ENCODE measurements around the gene FIZ1.

The FIZ1 gene

DNA sequence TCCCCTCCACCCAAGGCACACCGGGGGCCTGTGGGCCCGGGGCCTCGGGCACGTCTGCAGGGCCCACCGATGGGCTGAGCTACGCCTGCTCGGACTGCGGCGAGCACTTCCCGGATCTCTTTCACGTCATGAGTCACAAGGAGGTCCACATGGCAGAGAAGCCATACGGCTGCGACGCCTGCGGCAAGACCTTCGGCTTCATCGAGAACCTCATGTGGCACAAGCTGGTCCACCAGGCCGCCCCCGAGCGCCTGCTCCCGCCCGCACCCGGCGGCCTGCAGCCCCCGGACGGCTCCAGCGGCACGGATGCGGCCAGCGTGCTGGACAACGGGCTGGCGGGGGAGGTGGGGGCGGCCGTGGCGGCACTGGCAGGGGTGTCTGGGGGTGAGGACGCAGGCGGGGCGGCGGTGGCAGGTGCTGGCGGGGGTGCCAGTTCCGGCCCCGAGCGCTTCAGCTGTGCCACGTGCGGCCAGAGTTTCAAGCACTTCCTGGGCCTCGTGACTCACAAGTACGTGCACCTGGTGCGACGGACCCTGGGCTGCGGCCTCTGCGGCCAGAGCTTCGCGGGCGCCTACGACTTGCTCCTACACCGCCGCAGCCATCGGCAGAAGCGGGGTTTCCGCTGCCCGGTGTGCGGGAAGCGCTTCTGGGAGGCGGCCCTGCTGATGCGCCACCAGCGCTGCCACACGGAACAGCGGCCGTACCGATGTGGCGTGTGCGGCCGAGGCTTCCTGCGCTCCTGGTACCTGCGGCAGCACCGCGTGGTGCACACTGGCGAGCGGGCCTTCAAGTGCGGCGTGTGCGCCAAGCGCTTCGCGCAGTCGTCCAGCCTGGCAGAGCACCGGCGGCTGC is 16.5 kb upstream of the FIZ1 start:
- in situ Hi-C loops (cut with HindIII; ENCODE audit: low pct_unique_long_range_greater_than_20kb, low sequenced_read_pairs) = no loop called here
- no peak for TF ChIP-seq JUND (IDR thresholded peaks at IDR 0.05; ENCODE audit: low read depth)
- DNase-seq (ENCODE audit: low read depth in 1 of 2, low spot score in 1 of 2) = no peak

DNA sequence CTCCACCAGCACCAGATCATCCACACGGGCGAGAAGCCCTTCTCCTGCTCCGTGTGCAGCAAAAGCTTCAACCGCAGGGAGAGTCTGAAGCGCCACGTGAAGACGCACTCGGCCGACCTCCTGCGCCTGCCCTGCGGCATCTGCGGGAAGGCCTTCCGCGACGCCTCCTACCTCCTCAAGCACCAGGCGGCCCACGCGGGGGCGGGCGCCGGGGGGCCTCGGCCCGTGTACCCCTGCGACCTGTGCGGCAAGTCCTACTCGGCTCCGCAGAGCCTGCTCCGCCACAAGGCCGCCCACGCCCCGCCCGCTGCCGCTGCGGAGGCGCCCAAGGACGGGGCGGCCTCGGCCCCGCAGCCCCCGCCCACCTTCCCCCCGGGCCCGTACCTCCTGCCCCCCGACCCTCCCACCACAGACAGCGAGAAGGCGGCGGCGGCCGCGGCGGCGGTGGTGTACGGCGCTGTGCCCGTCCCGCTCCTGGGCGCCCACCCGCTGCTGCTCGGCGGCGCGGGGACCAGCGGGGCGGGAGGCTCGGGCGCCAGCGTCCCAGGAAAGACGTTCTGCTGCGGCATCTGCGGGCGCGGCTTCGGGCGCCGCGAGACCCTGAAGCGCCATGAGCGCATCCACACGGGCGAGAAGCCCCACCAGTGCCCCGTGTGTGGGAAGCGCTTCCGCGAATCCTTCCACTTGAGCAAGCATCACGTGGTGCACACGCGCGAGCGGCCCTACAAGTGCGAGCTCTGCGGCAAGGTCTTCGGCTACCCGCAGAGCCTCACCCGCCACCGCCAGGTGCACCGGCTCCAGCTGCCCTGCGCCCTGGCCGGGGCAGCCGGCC is 15.6 kb upstream of the FIZ1 start:
- no peak for DNase-seq (ENCODE audit: low read depth in 1 of 2, low spot score in 1 of 2)
- no peak for TF ChIP-seq JUND (IDR thresholded peaks at IDR 0.05; ENCODE audit: low read depth)
- in situ Hi-C loops (cut with HindIII; ENCODE audit: low pct_unique_long_range_greater_than_20kb, low sequenced_read_pairs) = no loop called here

DNA sequence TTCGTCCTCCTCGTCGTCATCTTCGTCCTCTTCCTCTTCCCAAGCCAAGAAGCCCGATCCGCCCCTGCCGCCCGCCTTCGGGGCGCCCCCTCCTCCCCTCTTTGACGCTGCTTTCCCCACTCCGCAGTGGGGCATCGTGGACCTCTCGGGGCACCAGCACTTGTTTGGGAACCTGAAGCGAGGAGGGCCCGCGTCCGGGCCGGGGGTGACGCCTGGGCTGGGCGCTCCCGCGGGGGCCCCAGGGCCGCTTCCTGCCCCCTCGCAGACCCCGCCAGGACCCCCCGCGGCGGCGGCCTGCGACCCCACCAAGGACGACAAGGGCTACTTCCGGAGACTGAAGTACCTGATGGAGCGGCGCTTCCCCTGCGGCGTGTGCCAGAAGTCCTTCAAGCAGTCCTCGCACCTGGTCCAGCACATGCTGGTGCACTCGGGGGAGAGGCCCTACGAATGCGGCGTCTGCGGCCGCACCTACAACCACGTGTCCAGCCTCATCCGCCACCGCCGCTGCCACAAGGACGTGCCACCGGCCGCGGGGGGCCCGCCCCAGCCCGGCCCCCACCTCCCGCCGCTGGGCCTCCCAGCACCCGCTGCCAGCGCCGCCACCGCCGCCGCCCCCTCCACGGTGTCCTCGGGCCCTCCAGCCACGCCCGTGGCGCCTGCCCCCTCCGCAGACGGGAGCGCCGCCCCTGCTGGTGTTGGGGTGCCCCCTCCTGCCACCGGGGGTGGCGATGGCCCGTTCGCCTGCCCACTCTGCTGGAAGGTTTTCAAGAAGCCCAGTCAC is 14.8 kb upstream of the FIZ1 start:
- in situ Hi-C loops (cut with HindIII; ENCODE audit: low pct_unique_long_range_greater_than_20kb, low sequenced_read_pairs) = no loop called here
- TF ChIP-seq JUND (IDR thresholded peaks at IDR 0.05; ENCODE audit: low read depth) = no peak
- no peak for DNase-seq (ENCODE audit: low read depth in 1 of 2, low spot score in 1 of 2)

DNA sequence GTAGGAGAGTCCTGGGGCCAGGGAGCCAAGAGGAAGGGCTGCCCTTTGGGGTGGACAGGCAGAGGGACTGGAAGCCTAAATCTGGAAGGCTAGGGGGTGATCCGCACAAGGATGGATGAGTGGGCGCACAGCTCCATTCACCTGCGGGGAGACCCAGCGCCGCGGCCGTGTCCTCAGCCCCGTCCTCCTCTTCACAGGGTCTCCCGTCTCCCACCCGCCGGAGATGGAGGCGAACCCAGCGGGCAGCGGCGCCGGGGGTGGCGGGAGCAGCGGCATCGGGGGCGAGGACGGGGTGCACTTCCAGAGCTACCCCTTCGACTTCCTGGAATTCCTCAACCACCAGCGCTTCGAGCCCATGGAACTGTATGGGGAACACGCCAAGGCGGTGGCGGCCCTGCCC is 14.1 kb upstream of the FIZ1 start:
- DNase-seq (ENCODE audit: low read depth in 1 of 2, low spot score in 1 of 2) = no peak
- TF ChIP-seq JUND (IDR thresholded peaks at IDR 0.05; ENCODE audit: low read depth) = no peak
- in situ Hi-C loops (cut with HindIII; ENCODE audit: low pct_unique_long_range_greater_than_20kb, low sequenced_read_pairs) = no loop called here

- TF ChIP-seq JUND (IDR thresholded peaks at IDR 0.05; ENCODE audit: low read depth) = no peak
- no peak for DNase-seq (ENCODE audit: low read depth in 1 of 2, low spot score in 1 of 2)
- in situ Hi-C loops (cut with HindIII; ENCODE audit: low pct_unique_long_range_greater_than_20kb, low sequenced_read_pairs) = no loop called here
Measured at GRCh38 chr19:55611983-55612645, 12.8 kb upstream of the FIZ1 start.

DNA sequence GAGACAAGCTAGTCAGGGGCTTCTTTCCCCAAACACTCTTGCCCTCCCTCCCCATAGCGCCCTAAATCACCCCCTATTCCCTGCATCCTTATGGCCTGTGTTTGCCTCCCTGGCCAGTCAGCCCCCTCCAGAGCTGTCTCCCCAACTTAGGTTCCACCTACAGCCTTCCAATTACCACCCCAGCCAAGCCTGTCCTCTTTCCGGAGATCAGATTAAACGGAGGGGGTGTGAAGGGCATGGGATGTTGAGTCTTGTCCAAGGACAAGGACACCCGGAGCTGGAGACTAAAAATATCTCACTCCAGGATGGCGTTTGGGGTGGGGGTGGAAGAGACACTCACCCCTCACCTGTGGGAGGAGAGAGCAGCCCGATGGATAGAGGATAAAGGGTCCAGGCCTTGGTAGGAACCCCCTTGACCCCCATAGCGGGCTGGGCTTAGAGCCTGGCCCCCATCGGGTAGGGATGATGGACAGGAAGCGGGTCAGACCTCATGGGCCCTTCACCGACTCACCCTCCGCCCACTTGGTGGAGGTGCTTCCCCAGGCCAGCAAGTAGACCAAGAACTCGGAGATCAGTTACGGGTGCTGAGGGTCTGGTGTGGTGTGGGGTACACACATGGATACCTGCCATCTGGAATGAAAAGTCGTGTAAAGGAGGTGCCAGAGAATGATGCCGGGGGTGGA is 12.1 kb upstream of the FIZ1 start:
- no peak for TF ChIP-seq JUND (IDR thresholded peaks at IDR 0.05; ENCODE audit: low read depth)
- no peak for DNase-seq (ENCODE audit: low read depth in 1 of 2, low spot score in 1 of 2)
- in situ Hi-C loops (cut with HindIII; ENCODE audit: low pct_unique_long_range_greater_than_20kb, low sequenced_read_pairs) = no loop called here

DNA sequence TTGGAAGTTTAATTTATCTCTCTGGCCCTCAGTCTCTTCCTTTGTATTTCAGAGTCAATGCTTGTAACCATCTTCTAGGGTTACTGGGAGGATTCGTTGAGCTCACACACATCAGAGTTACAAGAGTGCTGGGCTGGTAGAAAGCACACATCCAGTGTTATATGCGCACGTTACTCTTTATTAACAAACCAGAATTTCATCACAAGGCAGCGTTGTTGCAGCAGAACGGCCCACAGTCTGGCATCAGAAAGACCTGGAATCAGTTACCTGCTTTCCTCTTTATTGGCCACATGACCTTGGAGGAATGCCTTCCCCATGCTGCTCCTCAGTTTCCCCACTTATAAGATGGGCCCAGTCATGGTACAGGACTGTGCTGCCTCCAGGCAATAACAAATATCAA is 10.0 kb upstream of the FIZ1 start:
- in situ Hi-C loops (cut with HindIII; ENCODE audit: low pct_unique_long_range_greater_than_20kb, low sequenced_read_pairs) = no loop called here
- no peak for TF ChIP-seq JUND (IDR thresholded peaks at IDR 0.05; ENCODE audit: low read depth)
- DNase-seq (ENCODE audit: low read depth in 1 of 2, low spot score in 1 of 2) = no peak

DNA sequence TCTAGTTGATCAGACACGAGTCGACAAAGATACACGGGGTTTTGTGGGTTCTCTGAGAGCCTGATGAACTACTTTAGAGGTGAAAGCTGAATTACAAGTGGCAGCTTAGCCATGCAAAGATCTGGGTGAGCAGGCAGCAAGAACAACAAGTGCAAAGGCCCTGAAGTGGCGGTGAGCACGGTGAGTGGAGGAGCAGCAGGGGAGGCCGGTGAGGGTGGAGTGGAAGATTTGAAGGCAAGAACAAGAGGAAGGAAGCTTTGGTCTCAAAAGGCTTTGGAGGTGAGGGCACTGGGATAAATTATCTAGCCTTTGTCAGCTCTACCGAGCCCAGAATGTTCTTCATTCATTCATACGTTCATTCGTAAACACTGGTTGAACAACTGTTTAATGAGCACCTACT is 7.5 kb upstream of the FIZ1 start:
- in situ Hi-C loops (cut with HindIII; ENCODE audit: low pct_unique_long_range_greater_than_20kb, low sequenced_read_pairs) = no loop called here
- DNase-seq (ENCODE audit: low read depth in 1 of 2, low spot score in 1 of 2) = no peak
- no peak for TF ChIP-seq JUND (IDR thresholded peaks at IDR 0.05; ENCODE audit: low read depth)

- in situ Hi-C loops (cut with HindIII; ENCODE audit: low pct_unique_long_range_greater_than_20kb, low sequenced_read_pairs) = no loop called here
- TF ChIP-seq JUND (IDR thresholded peaks at IDR 0.05; ENCODE audit: low read depth) = no peak
- no peak for DNase-seq (ENCODE audit: low read depth in 1 of 2, low spot score in 1 of 2)
Measured at GRCh38 chr19:55606471-55606787, 7.1 kb upstream of the FIZ1 start.

DNA sequence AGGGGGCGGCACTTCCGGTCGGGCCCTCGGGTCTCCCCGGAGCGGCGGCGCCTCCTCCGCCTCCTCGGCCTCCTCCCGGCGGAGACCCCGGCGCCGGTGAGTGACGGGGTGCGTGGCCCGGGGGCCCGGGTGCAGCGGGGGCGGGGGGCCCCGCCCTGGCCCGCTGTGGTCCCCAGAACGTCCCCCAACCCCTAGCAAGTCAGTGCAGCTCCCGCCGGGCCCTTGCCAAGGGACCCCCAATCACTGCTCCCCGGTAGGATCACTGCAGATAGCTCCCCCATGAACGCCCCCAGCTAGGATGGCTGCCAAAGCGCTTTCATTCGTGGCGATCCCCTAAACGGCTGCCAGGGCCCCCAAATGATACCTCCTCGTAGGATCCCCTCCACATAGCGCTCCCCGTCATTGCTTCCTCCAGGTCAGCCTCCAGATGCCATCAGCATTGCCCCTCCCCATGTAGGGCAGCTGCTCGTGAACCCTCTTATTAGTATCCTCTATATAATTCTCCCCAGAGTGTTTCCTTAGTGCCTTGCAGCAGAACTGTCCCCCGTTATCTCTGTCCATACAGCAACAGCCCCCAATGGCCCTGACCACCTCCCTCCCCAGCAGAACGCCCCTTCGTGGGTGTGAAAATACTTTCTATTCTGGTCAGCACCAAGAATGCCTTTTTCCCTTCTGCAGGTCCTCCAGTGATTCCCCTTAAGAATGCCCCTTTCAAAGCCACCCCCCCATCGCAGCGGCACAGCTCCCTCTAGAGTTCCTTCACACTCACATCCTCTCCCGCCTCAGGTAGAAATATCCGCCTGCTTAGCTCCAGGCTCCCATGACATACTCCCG is 6.5 kb upstream of the FIZ1 start, which contains the start of gene ZNF865:
Gene ZNF865, plus strand, starts transcription at position 11 of the 834 bp plus-strand sequence. CDS start 7,972 bp downstream, outside the sequence.
- in situ Hi-C loops (cut with HindIII; ENCODE audit: low pct_unique_long_range_greater_than_20kb, low sequenced_read_pairs) = no loop called here

GRCh38 chr19:55605207-55605636 is 5.9 kb upstream of the FIZ1 start:
- no peak for TF ChIP-seq JUND (IDR thresholded peaks at IDR 0.05; ENCODE audit: low read depth)
- DNase-seq (ENCODE audit: low read depth in 1 of 2, low spot score in 1 of 2) = peak; percentile 71 to 96
- in situ Hi-C loops (cut with HindIII; ENCODE audit: low pct_unique_long_range_greater_than_20kb, low sequenced_read_pairs) = no loop called here

More for the DNA sequence above, 6.5 kb upstream of the FIZ1 start, which contains the start of gene ZNF865:
- no peak for TF ChIP-seq JUND (IDR thresholded peaks at IDR 0.05; ENCODE audit: low read depth)
- DNase-seq (ENCODE audit: low read depth in 1 of 2, low spot score in 1 of 2) = peak; percentile 58 to 84
